Activated CD4-positive, alpha-beta T cell treated with anti-CD3 and anti-CD28 coated beads for 24 hours (primary cell): ENCODE data around the gene PHF21A.

Experiments
- DNase-seq, 2 donors: peaks; one replicate each; pipeline ENCODE4 v3.0.0-alpha.2; 2020; ENCODE audit warnings: low read depth in 2 of 2

The PHF21A gene

GRCh38 chr11:46121301-46121723 lies at the start of gene PHF21A:
Gene PHF21A (minus strand): TSS chr11:46121454. CDS start chr11:46084219, 37,235 bp downstream.
- peak; percentile 80 to 84 for DNase-seq

DNA sequence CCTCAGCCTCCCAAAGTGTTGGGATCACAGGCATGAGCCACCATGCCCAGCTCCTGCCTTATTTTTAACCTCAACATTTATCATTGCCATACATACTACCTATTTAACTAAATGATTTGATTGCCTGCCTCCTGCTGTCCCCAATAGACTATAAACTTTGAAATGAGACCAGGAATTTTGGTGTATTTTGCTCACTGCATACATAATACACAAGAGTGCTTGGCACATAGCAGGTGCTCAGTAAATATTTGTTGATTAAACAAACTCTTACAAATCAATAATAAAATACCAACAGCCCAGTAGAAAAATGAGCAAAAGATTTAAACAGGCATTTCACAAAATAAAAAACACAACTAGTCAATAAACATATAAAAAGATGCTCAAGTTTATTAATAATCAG lies 49.5 kb upstream of the PHF21A start:
- DNase-seq, result no peak

- no peak for DNase-seq
Observed at GRCh38 chr11:46162700-46163099, 41.4 kb upstream of the PHF21A start.

DNA sequence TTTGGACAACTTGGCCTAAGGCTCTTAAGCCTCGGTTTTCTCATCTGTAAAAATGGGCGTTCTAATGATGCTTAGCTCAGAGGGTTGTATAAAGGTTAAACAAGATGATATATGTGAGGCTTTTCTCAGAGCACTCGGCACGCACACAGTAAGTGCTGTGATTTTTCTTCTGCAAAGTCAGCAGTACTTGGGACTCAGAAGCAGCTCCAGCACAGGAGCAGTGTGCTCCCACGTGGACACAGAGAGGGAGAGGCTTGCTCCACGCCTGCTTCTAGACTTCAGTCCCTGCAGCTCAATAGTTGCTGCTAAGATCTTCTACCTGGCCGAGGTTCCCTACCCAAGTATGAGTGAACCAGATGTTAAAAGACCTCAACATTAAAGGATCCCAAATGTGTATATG lies 39.9 kb upstream of the PHF21A start:
- DNase-seq, result no peak

- no peak for DNase-seq
Observed at GRCh38 chr11:46160100-46160499, 38.8 kb upstream of the PHF21A start.

GRCh38 chr11:46159680-46160079 lies 38.4 kb upstream of the PHF21A start:
- DNase-seq, result no peak

DNA sequence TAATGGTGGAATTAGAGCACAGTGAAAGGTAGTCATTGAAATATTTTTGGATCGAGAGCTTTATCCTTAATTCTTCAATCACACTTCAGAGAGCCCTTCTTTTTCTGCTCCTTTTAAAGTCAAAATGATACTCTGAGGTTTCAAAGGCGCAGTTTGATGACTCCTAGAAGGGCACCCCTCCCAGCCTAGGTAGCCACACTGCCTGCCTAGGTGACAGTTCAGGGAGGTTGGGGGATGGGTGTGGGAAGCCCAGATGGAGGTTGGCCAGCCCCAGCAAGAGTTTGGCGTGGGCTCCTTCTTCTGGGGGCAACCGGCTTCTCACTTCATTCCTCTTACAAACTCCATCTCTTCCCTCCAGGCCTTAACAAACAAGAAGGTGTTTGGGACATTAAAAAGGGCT lies 28.6 kb upstream of the PHF21A start:
- DNase-seq, result no peak

- DNase-seq, result no peak
Observed at GRCh38 chr11:46149342-46149741, 28.1 kb upstream of the PHF21A start.

DNA sequence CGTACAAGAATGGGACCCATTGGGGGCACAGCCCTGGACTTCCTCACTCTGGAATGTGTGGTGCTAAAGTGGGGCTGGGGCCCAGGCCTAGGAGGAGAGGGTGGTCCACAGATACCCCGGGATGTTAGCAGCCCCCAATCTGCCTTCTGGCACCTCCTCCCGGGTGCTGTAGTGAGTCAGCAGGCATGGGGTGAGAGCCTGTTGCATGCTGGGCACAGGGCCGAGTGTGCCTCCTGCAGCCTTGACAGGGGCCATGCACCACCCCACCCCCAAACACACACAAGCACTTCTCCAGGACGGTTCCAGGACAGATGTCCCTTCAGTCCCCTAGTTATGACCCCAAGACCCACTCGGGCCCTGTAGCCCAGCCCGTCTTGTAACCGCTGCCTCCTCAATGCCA lies 23.5 kb upstream of the PHF21A start:
- DNase-seq, result no peak

DNA sequence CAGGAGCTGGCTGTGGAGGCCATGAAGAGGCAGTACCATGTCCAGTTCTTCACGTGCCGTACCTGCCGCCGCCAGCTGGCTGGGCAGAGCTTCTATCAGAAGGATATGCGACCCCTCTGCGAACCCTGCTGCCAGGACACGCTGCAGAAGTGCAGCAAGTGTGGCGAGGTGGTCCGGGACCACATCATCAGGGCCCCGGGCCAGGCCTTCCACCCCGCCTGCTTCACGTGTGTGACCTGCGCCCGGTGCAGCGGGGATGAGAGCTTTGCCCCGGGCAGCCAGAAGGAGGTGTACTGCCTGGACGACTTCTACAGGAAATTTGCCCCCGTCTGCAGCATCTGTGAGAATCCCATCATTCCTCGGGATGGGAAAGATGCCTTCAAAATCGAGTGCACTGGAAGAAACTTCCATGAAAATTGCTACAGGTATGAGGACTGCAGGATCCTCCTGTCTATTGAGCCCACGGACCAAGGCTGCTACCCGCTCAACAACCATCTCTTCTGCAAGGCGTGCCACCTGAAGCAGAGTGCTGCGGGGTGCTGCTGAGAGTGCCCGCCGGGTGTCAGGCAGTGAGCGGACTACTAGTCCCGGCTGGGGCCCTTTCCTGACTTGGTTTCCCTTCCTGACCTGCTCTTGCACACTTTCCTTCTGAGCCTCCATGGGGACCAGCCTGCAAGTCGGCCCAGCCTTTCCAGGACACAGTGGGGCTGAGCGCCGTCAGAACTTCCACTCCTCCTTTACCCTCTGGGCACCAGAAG lies 22.0 kb upstream of the PHF21A start:
- no peak for DNase-seq

- DNase-seq, result no peak
Observed at GRCh38 chr11:46142561-46142960, 21.3 kb upstream of the PHF21A start.

DNA sequence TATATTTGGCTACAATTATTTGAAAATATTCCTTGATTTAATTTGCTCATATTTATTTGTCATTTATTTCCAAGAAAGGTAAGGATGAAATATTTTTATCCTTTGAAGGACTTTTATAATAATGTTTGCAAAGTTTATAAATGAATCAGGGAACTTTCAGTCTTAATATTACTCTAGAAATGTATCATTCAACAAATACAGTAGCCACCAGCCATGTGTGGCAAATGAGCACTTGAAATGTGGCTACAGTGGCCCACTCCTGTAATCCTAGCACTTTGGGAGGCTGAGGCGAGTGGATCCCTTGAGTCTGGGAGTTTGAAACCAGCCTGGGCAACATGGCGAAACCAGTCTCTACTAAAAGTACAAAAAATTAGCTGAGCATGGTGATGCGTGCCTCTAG lies 20.3 kb upstream of the PHF21A start:
- no peak for DNase-seq

GRCh38 chr11:46134540-46134939 lies 13.3 kb upstream of the PHF21A start:
- no peak for DNase-seq

DNA sequence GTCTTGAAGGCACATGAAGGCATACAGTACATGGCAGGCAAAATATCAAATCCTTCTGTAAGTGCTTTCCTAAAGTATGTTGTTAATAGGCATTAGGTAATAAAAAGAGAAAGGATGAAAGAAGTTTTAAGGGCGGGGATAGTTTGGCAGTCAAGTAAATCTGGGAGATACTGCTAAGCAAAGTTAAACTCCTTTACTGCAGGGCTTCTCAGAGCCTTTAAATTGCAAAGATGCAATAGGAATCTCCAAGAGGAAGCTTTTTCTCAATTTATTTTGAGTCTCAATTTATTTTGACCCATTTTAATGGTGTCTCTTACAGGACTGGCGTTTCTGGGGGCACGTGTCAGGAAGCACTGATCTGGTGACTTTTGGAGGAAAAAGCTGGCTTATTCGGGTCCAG lies 12.8 kb upstream of the PHF21A start:
- no peak for DNase-seq

- DNase-seq, result no peak
Observed at GRCh38 chr11:46133119-46133518, 11.9 kb upstream of the PHF21A start.

DNA sequence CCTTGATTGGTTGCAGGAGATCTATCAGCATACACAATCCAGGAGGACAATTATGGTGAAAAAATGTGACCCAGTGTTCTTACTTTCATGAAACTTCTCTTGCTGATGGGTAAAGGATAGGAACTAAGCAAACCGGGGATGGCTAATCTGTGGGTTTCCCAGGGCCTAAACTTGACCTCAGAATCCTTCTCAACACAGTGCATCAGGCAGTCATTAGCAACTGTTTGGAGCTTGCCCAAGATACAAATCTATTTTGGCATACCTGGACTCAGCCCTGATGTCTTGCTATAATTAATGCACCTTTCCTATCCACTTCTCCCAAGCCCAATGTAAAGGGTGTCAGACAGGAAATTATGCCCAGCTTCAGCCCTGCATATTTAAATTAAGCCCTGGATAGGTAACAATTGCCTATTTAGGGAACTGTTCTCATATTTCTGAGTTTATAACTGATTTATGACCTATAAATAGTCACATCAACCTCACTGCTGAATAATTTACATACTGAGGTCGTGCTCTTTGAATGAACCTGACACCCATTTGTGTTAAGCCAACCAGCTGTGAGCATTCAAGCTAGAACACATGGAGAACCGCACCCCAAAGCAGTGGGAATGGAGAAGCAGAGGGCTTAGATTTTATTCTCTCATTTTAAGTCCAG lies 9.2 kb upstream of the PHF21A start:
- DNase-seq, result no peak

DNA sequence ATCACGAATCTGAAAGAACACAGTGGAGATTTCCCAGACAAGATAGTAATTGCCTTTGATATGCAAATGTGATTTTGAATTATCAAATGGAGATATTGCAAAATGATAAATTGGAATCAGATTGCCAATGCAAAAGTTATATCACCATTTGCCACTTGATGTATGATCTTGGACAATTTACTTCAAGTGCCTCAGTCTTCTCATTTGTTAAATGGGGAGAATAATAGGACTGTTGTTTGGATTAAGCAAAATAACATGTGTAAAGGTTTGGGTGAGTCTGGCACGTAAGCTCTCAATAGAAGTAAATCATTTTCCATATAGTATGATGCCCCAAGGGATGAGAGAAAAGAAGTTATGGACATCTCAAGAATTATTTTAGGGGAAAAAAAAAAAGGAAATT lies 7.9 kb upstream of the PHF21A start:
- no peak for DNase-seq

- no peak for DNase-seq
Observed at GRCh38 chr11:46127150-46127638, 5.9 kb upstream of the PHF21A start.

DNA sequence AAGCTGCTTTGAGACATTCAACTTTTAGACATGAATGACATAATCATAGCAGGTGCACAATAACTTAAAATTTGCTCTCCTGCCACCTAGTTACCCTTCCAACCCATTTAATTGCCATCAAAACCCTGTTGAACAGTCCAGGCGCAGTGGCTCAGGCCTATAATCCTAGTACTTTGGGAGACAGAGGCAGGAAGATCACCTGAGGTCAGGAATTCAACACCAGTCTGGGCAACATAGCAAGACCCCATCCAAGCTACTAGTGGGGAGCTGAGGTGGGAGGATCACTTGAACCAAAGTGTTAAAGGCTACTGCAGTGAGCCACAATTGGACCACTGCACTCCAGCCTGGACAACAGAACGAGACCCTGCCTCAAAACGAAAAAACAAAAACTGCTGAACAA lies 4.0 kb upstream of the PHF21A start:
- DNase-seq, result no peak

DNA sequence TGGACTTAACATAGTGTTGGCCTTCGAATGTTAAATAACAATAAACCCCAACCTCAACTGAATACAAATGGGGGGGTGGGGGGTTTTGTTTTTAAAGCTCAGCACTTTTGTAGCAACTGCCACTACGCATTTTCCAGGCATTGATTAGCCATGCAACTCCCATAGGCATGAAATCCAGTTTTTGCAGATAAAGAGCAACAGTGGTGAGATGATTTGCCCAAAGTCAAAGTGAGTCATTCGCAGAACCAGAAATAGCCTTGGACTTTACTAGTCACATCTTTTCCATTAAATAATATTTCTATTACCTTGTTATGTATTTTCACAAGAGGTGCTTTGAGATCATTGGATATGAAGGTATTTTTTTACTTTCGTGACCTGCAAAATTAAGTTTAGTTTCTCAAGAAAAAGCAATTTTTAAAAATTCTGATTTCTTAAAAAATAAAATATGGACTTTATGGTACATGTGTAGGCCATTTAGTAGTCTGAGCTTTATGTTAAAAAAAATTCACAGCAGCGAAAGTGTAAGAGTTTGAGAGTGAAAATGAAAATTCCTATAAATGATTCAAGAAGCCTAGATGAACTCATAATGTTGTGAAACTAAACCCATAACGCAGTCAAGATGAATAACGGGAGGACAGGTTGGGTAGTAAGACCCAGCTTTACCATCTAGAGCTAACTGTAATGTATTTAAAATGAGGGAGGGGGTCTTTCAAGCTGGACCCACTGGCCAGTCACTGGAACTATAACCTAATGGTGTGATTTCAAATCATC lies 1.9 kb upstream of the PHF21A start:
- no peak for DNase-seq

GRCh38 chr11:46121724-46122477 lies 647 bp upstream of the PHF21A start:
- DNase-seq, result peak; percentile 50 to 55
